Activated CD8-positive, alpha-beta T cell treated with anti-CD3 and anti-CD28 coated beads for 36 hours (primary cell): Measurements from ENCODE around the gene CHST13. TPM values are rescaled to one million over a fixed set of nuclear protein-coding genes. Genes with fewer than 3 reads are reported as not detected.

Experiments
- ATAC-seq: fragments of 200-7000 bp; cut with Tn5 transposase; one replicate; pipeline ENCODE4 v1.10.0; 2021; ENCODE audit warnings: mild to moderate bottlenecking, moderate library complexity
- CTCF ChIA-PET: fragments of 350-600 bp; sonication (Branson Sonifier 250); formaldehyde crosslinking; loops from one replicate; lab custom pipeline; 2021; ENCODE audit warnings: antibody characterized with exemption; lab: Charles Lee
- POLR2A ChIA-PET: fragments of 350-600 bp; sonication (Branson Sonifier 250); formaldehyde crosslinking; loops from one replicate; lab custom pipeline; 2021; ENCODE audit warnings: antibody characterized with exemption; lab: Charles Lee
- DNase-seq: peaks from one replicate; pipeline ENCODE4 v3.0.0-alpha.2; 2020
- H3K27ac Mint-ChIP-seq: one replicate; pipeline ENCODE4 v1.8.0; 2021; ENCODE audit warnings: mild to moderate bottlenecking, mixed read lengths
- H3K27me3 Mint-ChIP-seq: one replicate; pipeline ENCODE4 v1.8.0; 2021; ENCODE audit warnings: mixed read lengths
- H3K36me3 Mint-ChIP-seq: one replicate; pipeline ENCODE4 v1.8.0; 2021; ENCODE audit warnings: low read depth, mixed read lengths
- H3K4me1 Mint-ChIP-seq: one replicate; pipeline ENCODE4 v1.8.0; 2021; ENCODE audit warnings: low read depth, mixed read lengths
- H3K4me3 Mint-ChIP-seq: one replicate; pipeline ENCODE4 v1.8.0; 2021; ENCODE audit warnings: mild to moderate bottlenecking, moderate library complexity, mixed read lengths
- H3K9me3 Mint-ChIP-seq: one replicate; pipeline ENCODE4 v1.8.0; 2021; ENCODE audit warnings: mixed read lengths
- intact Hi-C: fragments of 100-400 bp; cut with micrococcal nuclease; formaldehyde crosslinking; loops from one replicate; pipeline ENCODE4 v1.10.0; 2022
- total RNA-seq, 2 experiments: library from RNA; stranded (reverse); gene quantifications; one replicate each; pipeline ENCODE4 v1.2.3, GENCODE V29; 2021
- TF ChIP-seq, protein P1 (sequence below): fragments of 200-600 bp; IDR thresholded peaks from one replicate; pipeline ENCODE4 v1.8.0; 2022; ENCODE audit warnings: antibody characterized with exemption, mild to moderate bottlenecking

The CHST13 gene
- total RNA-seq, 2 experiments from 2014 or later, result not detected

DNA sequence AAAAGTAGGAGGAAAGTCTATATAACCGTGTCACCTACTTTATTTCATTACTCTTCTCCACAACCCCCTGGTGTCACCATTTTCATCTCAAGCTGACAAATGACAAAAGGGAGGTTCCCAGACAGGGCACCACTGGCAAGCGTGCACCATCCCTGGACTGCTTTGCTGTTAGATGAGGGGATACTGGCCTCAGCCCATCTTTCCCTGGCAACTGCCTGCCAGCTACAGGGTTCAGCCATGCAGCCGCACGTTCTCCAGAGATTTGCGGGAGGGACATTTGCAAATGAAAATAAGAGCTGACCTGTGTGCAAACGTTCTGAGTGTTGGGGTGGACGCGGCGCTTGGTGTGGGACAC lies 7.0 kb upstream of the CHST13 start:
- Mint-ChIP-seq H3K9me3 (no peaks in the 10 kb centered on the region), H3K4me3 (no peak overlapping the region), H3K27me3 (no peaks in the 10 kb centered on the region), H3K36me3 (no peaks in the 10 kb centered on the region), H3K4me1 (no peaks in the 10 kb centered on the region), H3K27ac (no peak overlapping the region)
- intact Hi-C loops, result no loop called here
- CTCF ChIA-PET, result no interaction called here
- POLR2A ChIA-PET, result no interaction called here
- TF ChIP-seq, protein P1, sequence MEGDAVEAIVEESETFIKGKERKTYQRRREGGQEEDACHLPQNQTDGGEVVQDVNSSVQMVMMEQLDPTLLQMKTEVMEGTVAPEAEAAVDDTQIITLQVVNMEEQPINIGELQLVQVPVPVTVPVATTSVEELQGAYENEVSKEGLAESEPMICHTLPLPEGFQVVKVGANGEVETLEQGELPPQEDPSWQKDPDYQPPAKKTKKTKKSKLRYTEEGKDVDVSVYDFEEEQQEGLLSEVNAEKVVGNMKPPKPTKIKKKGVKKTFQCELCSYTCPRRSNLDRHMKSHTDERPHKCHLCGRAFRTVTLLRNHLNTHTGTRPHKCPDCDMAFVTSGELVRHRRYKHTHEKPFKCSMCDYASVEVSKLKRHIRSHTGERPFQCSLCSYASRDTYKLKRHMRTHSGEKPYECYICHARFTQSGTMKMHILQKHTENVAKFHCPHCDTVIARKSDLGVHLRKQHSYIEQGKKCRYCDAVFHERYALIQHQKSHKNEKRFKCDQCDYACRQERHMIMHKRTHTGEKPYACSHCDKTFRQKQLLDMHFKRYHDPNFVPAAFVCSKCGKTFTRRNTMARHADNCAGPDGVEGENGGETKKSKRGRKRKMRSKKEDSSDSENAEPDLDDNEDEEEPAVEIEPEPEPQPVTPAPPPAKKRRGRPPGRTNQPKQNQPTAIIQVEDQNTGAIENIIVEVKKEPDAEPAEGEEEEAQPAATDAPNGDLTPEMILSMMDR, result no peak
- no peak for ATAC-seq
- DNase-seq, result no peak

DNA sequence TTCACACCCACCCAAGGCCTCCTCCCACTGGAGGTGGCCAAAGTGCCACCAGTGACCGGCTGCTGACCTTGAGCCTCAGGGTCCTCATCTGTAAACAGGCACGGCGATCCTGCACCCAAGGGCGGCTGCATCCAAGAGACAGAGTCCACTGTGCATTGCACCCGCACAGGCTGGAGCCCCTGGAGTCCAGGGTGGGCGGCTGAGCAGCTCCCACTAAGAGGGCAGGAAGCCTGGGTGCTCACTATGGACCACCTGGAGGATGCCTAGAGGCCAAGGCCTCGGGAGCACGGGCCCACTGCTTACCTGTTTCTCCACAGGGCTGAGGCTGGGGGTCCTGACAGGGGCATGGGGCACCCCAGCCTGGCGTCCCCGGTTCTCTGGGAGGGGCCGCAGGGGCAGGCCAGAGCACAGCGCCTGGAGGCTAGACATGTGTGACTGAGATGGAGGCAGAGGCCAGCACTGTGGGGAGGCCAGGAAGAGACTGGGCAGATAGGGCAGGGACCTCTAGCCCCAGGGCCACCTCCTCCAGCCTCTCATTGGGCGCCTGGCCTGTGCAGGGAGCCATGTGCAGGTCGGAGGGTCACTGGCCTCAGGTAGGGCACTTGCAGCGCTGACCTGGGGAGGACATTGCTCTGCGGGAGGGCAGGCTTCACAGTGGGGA lies 6.5 kb upstream of the CHST13 start, which contains the start of gene UROC1:
Gene UROC1 (minus strand): TSS at position 483 of the 661 bp plus-strand sequence. CDS start 54 bp downstream, at position 429.
- POLR2A ChIA-PET, result interaction anchor here (0.6 kb wide), 1 partner anchor 988 kb away, joined by 3 read pairs; no protein-coding TSS in a partner anchor
- Mint-ChIP-seq H3K4me1 (no peaks in the 10 kb centered on the region), H3K4me3 (no peak within 1 kb of the TSS), H3K27ac (no peak within 1 kb of the TSS), H3K9me3 (no peaks in the 10 kb centered on the region), H3K36me3 (no peaks in the 10 kb centered on the region), H3K27me3 (no peaks in the 10 kb centered on the region)
- no peak for ATAC-seq
- no peak for DNase-seq
- TF ChIP-seq, protein P1, result no peak
- intact Hi-C loops, result no loop called here
- CTCF ChIA-PET, result no interaction called here

DNA sequence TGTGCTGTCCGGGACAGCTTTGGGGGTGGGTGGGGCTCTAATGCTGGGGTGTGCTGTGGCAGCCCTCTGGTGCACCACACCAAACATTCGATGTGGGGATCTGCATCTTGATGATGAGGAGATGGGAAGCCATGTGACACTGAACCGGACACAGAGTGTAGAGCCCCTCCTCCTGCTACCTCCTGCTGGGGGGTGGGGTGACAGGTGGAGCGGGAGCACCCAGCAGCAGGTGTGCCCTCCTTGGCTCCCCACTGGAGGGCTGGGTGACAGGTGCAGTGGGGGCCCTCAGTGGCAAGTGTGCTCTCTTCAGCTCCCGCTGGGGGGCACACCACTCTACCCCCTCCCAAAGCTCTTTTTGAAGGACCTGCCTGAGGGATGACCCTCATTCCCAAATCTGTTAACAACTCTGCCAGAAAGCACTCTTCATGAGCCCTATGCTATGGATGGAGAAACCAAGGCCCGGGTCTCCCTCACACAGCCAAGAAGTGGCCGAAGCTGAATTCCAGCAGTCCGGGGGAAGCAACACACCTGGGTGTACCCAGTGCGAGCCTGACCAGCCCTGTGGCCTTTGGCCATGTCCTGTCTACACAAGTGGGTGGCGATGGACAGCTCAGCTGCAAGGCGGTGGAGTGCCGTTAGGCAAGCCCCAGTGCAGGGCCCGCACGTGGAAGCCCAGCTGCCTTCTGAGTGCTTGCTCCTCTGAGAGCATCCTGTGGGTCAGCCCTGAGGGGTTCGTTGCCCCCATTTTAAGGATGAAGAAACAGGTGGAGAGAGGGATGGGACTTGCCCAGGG lies 5.8 kb upstream of the CHST13 start:
- peaks cover under 1% of the 10 kb centered on the region for H3K27me3 Mint-ChIP-seq
- DNase-seq (no peak), ATAC-seq (no peak)
- no peaks in the 10 kb centered on the region for H3K4me1 Mint-ChIP-seq
- ChIA-PET POLR2A (interaction anchor here (0.6 kb wide), 1 partner anchor 989 kb away, joined by 3 read pairs; no protein-coding TSS in a partner anchor), CTCF (no interaction called here)
- no peak overlapping the region for H3K4me3 Mint-ChIP-seq
- TF ChIP-seq, protein P1, result no peak
- no peaks in the 10 kb centered on the region for H3K36me3 Mint-ChIP-seq
- H3K9me3 Mint-ChIP-seq, result no peaks in the 10 kb centered on the region
- intact Hi-C loops, result no loop called here
- no peak overlapping the region for H3K27ac Mint-ChIP-seq

DNA sequence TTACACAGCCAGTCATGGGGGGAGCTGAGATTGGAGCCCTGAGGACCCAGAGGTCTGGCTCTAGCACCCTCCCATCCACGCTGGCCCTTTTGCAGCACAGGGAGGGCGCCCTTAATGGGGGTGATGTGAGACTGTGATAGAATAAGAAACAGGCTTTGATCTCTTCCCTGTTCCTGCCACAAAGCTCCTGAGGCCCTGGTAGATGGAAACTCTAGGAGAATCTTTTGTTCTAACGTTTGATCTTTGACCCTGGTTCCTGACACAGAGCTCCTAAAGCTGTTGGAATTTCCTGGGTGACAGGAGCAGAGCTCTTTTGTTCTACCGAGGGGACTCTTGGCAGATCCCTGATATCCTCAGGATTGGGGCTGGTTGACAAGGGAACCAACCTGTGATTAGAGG lies 5.2 kb upstream of the CHST13 start:
- H3K27ac Mint-ChIP-seq, result no peak overlapping the region
- H3K27me3 Mint-ChIP-seq, result peaks cover 6% of the 10 kb centered on the region
- CTCF ChIA-PET, result no interaction called here
- intact Hi-C loops, result no loop called here
- DNase-seq (no peak), ATAC-seq (no peak)
- H3K4me1 Mint-ChIP-seq, result no peaks in the 10 kb centered on the region
- TF ChIP-seq, protein P1, result no peak
- POLR2A ChIA-PET, result no interaction called here
- no peaks in the 10 kb centered on the region for H3K9me3 Mint-ChIP-seq
- H3K36me3 Mint-ChIP-seq, result no peaks in the 10 kb centered on the region
- no peak overlapping the region for H3K4me3 Mint-ChIP-seq
